Neutrophil (primary cell): Measurements from ENCODE around the gene KLHL29.

ENCODE experiments used
- H3K27ac ChIP-seq: fragments of 200-600 bp; sonication (generic); 2 replicates; pipeline ENCODE4 v1.5.1; 2016; ENCODE audit warnings: mild to moderate bottlenecking, moderate library complexity
- H3K27me3 ChIP-seq: fragments of 200-600 bp; sonication (generic); 2 replicates; pipeline ENCODE4 v1.6.0; 2016; ENCODE audit warnings: mild to moderate bottlenecking
- H3K36me3 ChIP-seq: fragments of 200-600 bp; sonication (generic); 2 replicates; pipeline ENCODE4 v1.5.1; 2017
- H3K4me1 ChIP-seq, 2 experiments: fragments of 200-600 bp in 1 of 2; sonication (generic) in 1 of 2; 1 replicate in 1 of 2; 2 replicates in 1 of 2; pipeline versions ENCODE4 v1.5.1 to v1.6.1; 2013 to 2016; ENCODE audit warnings: low read depth in 1 of 2, low read length in 1 of 2, mild to moderate bottlenecking in 1 of 2, moderate library complexity in 1 of 2; ENCODE audit not compliant: control insufficient read depth in 1 of 2, insufficient read depth in 1 of 2
- H3K4me3 ChIP-seq, 2 experiments: fragments of 200-600 bp in 1 of 2; sonication (generic) in 1 of 2; 1 replicate in 1 of 2; 2 replicates in 1 of 2; pipeline ENCODE4 v1.5.1; 2013 to 2016; ENCODE audit warnings: low read depth in 1 of 2, low read length in 1 of 2, mild to moderate bottlenecking in 1 of 2, moderate library complexity in 1 of 2
- H3K9me3 ChIP-seq: fragments of 200-600 bp; sonication (generic); 2 replicates; pipeline ENCODE4 v1.5.1; 2016
- TF ChIP-seq, protein P1 (sequence below): fragments of 200-600 bp; sonication (generic); IDR thresholded peaks from 2 replicates; pipeline ENCODE4 v1.5.1; 2016; ENCODE audit warnings: antibody characterized with exemption

Gene KLHL29

DNA sequence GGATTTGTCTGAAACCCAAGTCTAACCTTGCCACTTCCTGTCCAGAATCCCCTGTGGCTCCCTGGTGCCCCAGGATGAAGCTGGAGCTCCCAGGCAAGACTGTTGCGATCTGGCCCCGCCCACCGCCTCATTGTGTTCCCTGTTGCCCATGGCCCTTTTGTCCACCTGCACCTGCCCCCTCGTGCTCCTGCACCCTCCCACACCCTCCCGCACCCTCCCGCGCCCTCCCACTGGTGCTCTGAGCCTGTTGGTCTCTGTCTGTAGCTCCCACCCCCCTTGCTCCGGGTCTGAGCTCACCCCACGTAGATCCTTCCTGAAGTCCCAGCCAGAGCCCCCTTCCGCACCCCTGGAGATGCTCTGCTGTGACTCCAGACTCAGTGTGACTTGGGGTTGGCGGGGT, 297.5 kb downstream of the KLHL29 start:
- H3K36me3 ChIP-seq: no peaks in the 10 kb centered on the region
- H3K27me3 ChIP-seq: peaks cover 32% of the 10 kb centered on the region
- TF ChIP-seq, protein P1, sequence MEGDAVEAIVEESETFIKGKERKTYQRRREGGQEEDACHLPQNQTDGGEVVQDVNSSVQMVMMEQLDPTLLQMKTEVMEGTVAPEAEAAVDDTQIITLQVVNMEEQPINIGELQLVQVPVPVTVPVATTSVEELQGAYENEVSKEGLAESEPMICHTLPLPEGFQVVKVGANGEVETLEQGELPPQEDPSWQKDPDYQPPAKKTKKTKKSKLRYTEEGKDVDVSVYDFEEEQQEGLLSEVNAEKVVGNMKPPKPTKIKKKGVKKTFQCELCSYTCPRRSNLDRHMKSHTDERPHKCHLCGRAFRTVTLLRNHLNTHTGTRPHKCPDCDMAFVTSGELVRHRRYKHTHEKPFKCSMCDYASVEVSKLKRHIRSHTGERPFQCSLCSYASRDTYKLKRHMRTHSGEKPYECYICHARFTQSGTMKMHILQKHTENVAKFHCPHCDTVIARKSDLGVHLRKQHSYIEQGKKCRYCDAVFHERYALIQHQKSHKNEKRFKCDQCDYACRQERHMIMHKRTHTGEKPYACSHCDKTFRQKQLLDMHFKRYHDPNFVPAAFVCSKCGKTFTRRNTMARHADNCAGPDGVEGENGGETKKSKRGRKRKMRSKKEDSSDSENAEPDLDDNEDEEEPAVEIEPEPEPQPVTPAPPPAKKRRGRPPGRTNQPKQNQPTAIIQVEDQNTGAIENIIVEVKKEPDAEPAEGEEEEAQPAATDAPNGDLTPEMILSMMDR: no peak
- no peak overlapping the region for H3K4me3 ChIP-seq
- H3K4me1 ChIP-seq: no peaks in the 10 kb centered on the region
- no peak overlapping the region for H3K27ac ChIP-seq
- H3K9me3 ChIP-seq: no peaks in the 10 kb centered on the region

DNA sequence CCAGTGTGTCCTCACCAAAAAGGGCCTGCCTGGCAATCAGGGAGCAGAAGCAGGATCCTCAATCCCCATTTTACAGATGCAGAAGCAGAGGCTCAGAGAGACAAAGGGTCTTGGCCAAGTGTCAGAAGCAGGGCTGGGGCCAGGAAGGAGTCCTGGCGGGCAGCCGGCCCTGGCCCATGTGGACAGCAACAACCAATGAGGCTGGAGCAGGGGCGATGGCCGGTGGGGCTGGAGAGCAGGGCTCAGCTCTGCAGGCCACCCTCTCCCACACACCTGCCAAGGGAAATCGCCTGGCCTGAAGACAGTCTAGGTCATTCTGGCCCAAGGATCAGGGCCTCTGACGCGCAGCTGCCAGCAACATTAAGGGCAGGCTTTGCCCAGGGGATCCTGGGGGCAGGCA, 298.0 kb downstream of the KLHL29 start:
- TF ChIP-seq, protein P1: no peak
- no peak overlapping the region for H3K4me3 ChIP-seq
- no peaks in the 10 kb centered on the region for H3K4me1 ChIP-seq
- peaks cover 32% of the 10 kb centered on the region for H3K27me3 ChIP-seq
- no peak overlapping the region for H3K27ac ChIP-seq
- H3K36me3 ChIP-seq: no peaks in the 10 kb centered on the region
- H3K9me3 ChIP-seq: no peaks in the 10 kb centered on the region

DNA sequence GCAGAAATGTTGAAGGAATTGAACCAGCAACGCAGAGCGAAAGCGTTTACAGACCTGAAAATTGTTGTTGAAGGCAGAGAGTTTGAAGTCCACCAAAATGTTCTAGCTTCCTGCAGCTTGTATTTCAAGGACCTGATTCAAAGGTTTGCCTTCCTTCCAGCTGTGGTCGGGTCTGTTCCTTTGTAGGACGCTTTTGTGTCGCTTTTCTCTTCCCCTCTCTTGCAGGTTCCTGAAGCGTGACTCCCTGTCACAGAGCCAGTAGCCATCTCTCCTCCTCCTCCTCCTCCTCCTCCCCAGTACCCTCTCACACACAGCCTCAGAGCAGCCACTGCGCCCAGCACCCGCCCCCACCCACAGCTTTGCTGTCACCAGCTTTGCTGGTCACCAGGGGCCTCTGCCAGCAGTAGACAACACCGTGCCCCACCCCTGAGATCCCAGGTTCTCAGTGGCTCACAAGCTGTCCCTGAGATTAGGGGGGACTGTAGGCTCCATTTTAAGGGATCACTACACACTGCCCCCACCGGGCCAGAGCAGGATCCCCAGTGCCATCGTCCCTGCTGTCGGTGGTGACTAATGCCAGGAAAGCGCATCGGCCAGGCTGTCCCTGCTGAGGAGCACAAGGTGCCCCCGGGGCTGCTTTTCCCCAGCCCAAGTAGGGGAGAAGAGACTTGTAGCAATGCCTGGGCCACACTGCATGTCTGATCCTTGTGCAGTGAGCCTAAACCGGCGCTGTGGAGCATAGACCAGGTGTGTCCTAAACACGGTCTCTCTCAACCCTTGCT, 299.6 kb downstream of the KLHL29 start:
- Histone ChIP-seq H3K27me3 (peaks cover 32% of the 10 kb centered on the region), H3K9me3 (no peaks in the 10 kb centered on the region), H3K4me1 (no peaks in the 10 kb centered on the region), H3K27ac (no peak overlapping the region), H3K36me3 (no peaks in the 10 kb centered on the region), H3K4me3 (no peak overlapping the region)
- TF ChIP-seq, protein P1: no peak

DNA sequence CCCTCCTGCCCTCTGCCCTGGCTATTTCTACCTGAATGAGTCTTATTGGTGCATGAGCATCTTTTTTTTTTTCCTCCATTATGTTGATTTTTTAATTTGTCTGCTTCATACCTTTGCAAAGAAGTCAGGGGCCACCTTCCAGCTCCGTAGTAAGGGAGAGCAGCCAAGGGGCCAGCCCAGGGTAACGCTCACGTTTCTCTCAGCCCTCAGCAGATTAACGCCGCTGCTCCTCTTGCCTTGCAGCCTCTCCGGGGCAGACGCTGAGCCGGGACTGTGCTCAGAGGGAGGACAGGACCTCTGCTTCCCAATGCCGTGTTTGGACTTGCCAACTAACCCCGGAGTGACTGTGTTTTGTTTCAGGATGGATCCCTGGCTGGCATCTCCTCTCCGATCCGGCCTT, 300.2 kb downstream of the KLHL29 start:
- H3K27me3 ChIP-seq: peaks cover 32% of the 10 kb centered on the region
- no peaks in the 10 kb centered on the region for H3K36me3 ChIP-seq
- TF ChIP-seq, protein P1: no peak

DNA sequence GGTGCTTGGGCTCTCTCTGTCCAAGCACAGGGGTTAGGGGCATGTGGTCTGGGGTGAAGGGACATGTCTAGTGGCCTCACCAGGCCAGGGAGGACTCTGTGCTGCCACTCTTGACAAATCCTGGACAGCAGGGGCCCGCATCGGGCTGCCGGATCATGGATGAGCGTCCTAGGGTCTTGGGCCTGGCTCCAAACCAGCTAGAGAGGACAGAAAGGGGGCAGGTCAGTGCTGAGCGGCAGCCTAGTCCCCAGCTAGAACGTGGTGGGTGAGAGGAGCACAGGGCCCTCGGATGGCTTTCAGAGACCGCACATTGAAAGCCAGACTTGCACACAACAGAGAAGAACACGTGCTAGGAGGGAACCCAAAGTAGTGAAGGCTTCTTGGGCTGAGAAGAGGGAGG, 300.7 kb downstream of the KLHL29 start:
- H3K4me3 ChIP-seq: no peak overlapping the region
- no peaks in the 10 kb centered on the region for H3K36me3 ChIP-seq
- no peaks in the 10 kb centered on the region for H3K4me1 ChIP-seq
- peaks cover 32% of the 10 kb centered on the region for H3K27me3 ChIP-seq
- H3K9me3 ChIP-seq: no peaks in the 10 kb centered on the region
- TF ChIP-seq, protein P1: no peak
- H3K27ac ChIP-seq: no peak overlapping the region

More for the DNA sequence above, 300.2 kb downstream of the KLHL29 start:
- Histone ChIP-seq H3K4me3 (no peak overlapping the region), H3K4me1 (no peaks in the 10 kb centered on the region), H3K9me3 (no peaks in the 10 kb centered on the region), H3K27ac (no peak overlapping the region)
